GM19397 (cell line): ENCODE measurements around the gene ABL1.

Experiments used
- ATAC-seq: cut with Tn5 transposase; IDR thresholded peaks from one replicate; pipeline ENCODE4 v1.9.1; 2021; ENCODE audit warnings: mild to moderate bottlenecking, moderate library complexity; ENCODE audit not compliant: unreplicated experiment

The ABL1 gene

GRCh38 chr9:130824643-130825350 lies 10.3 kb upstream of the ABL1 start:
- no peak for ATAC-seq

DNA sequence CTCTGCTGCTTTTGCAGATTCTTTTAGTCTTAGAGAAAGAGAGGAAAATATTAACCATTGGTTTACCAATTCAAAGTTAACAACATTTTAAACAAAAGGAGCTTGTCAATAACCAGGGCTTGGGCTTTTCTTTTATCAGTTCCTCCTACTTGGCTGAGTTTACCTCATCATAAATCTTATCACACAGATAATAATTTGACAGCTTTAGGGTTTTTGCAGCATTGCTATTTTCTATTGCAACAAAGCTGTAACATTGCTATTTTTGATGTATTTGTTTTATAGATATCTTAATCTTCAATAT lies 9.8 kb upstream of the ABL1 start:
- no peak for ATAC-seq

DNA sequence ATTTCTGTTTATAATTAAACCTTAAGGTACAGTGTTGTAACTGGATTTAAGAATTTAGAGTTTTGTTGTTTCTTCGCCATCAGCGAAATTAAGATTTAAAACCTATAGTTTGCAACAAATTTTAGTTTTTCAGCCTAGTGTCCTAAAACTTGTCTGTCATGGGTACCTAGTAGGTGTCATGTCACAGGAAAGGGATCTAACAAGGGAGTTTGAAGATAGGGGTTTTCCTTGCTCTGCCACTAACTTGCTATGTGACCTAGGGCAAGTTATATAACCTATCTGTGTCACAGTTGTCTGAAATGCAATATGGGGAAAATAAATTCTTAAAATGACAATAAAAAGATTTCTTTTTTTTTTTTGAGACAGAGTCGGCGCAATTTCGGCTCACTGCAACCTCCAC lies 9.2 kb upstream of the ABL1 start:
- ATAC-seq, result no peak

GRCh38 chr9:130829762-130830161 lies 5.3 kb upstream of the ABL1 start:
- no peak for ATAC-seq

DNA sequence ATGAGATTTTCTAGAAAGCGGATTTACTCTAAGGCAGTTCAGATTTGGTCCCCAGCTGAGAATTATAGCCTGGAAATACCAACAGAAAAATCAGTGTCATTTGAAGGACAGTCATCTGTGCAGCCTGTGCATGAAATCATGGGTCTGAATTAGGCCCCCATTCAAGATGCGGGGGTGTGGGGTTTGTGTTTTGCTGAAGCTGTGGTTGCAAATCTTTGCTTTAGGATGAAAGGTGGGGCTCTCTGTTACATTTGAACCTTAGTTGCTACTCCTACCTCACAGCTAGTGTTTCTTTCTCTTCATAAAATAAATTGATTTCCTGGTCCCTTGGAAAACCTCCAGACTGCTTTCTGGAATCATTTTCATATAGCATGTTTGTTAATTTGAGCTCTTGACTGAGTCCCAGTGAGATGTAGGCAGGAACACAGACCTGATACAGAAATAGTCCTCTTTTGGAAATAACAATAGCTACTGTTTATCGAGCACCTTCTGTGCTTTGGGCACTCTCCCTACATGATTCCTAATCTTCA lies 4.8 kb upstream of the ABL1 start:
- ATAC-seq, result no peak

GRCh38 chr9:130831077-130831476 lies 4.0 kb upstream of the ABL1 start:
- no peak for ATAC-seq

GRCh38 chr9:130833031-130833990 lies 1.7 kb upstream of the ABL1 start:
- no peak for ATAC-seq

GRCh38 chr9:130835441-130836298 lies 616 bp downstream of the ABL1 start:
- no peak for ATAC-seq

- ATAC-seq, result no peak
Measured at GRCh38 chr9:130837002-130837511, 2.0 kb downstream of the ABL1 start.

GRCh38 chr9:130837643-130838042 lies 2.6 kb downstream of the ABL1 start:
- ATAC-seq, result no peak

DNA sequence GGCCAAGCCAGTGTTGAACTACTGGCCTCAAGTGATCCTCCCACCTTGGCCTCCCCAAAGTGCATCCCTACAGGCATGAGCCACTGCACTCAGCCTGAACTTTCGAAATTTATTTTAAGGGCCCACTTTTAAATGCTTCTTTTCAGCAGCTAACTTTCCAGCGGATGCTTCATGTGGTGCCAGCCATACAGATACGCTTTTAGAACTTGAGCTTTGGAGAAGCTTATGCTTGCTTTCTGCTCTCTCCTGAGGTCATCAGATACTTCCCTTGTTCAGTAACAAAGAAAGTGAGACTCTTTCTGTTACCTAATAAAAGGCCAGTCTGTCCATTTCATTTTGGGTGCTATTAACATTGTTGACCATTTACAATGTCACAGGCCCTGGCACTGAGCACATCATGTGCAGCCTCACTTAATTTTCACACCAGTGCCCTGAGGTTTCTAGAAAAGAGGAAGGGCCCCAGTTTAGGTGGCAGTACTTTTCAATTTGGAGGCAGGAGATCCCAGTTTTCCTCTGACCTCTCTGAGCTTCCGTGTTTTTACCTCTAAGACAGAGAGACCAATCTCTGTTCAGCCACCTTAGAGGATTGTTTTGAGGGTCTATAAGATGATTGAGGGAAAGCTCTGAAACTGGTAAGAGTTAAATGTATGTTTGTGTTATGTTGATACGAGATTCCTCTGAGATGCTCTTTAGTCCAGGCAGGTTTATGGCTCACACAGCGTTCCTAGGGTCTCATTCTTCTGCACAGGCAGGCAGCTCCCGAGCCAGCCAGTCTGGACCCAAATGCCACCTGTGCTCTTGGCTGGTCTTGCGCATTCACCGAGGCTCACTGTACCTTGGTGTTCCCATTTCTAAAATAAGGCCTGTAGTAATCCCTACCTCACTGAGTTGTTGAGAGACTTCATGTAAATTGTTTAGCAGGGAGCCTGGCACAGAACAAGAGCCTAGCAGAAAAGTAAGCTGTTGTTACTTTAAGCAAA lies 4.4 kb downstream of the ABL1 start:
- no peak for ATAC-seq

DNA sequence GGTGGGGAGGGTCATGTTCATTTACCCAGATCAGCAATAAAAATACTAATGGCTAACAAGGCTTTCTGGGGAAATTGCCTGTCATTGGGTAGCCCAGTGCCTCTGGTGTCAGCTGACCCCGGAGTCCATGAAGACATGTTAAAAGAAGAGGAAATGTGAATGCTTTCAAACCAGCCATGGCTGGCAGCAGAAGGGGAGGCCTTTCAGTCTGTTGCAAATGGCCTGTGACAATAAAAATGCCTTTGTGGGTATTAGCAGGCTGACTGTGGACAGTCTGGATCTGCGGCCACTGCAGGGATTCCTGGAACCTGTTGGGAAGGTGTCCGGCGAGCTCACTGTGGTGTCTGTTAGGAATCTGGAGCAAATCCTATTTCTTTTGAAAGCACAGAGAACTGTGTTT lies 7.5 kb downstream of the ABL1 start:
- ATAC-seq, result no peak

DNA sequence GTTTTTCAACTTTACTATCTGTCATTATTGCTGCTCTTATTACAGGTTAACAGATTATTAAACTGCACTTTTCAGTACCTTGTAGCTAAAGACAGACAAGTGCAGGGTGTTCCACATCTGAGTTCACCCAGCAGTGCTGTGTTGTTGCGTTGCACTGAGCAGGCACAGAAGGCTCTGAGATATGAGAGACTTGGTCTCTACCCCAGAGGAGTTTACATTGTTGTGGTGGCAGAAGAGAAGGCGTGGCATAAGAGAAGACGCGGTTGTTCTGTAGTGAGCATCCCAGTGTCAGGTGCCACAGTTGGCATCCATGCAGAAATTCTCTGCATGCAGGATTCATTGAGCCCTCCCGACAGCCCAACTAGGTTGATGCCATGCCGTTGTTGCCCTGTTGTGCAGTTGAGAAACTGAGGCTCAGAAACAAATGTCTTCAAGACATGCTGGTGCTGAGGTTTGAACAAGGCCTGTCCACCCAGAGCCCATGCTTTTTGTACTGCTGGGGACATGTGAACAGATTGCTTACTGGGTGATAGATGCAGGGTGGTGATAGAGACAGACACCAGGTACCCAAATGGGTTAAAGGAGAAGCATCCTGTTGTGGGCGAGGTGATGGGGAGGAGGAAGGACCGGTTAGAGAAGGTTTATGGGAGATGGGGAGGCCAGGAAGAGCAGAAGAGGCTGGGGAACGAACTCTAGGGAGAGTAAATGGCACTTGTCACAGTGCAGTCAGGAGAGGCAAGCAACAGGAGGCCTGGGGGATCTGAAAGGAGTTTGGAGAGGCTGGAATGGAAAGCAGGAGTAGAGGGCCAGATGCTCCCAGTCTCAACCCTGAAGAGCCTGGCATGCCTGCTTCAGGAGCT lies 8.2 kb downstream of the ABL1 start:
- ATAC-seq, result no peak

DNA sequence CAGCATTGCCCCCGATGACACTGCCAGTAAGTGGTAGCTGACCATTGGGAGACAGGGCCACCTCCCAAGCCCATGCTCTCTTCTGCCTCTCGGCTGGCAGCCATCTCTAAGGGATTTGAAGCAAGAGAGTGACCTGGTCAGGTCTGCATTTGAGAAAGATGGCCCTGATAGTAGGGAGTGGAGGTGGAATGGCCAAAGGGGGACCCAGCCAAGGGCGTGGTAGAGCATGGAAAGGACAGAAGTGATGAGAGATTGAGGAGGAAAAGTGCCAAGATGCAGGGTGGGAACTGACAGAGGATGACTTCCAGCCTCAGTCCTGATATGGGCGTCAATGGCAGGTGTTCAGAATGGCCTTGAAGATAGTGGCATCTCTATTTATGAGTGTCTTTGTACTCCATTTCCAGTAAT lies 9.0 kb downstream of the ABL1 start:
- no peak for ATAC-seq

DNA sequence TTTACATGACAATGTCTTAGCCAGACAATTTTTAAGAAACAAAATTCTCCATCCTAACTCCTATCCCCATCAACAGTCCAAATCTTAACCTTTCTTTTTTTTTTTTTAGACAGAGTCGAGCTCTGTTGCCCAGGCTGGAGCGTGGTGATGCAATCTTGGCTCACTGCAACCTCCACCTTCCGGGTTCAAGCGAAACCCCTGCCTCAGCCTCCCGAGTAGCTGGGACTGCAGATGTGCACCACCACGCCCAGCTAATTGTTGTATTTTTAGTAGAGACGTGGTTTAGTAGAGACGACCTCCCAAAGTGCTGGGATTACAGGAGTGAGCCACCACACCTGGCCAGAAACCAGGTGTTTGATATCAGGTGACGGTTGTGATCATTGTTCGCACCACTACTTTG lies 10.2 kb downstream of the ABL1 start:
- no peak for ATAC-seq

- ATAC-seq, result no peak
Measured at GRCh38 chr9:130845901-130846481, 10.9 kb downstream of the ABL1 start.

- ATAC-seq, result no peak
Measured at GRCh38 chr9:130846487-130847305, 11.6 kb downstream of the ABL1 start.
